ENCODE data around the gene IL17C. TPM values are rescaled to one million over a fixed set of nuclear protein-coding genes. Genes with fewer than 3 reads are reported as not detected.

Gene IL17C
- total and polyA plus RNA-seq, 10 of the 15 experiments (the other 5 are each of a cell fraction or from before 2014, with no cell fraction given): not detected

GRCh38 chr16:88688013-88688778 is 49.8 kb downstream of the IL17C start (continued):
- no peak for TF ChIP-seq ZNF622 (IDR thresholded peaks at IDR 0.05)
- no peak for TF ChIP-seq ESRRA (IDR thresholded peaks at IDR 0.05; ENCODE audit: low read length)
- no peak for TF ChIP-seq HDAC6 (IDR thresholded peaks at IDR 0.05; ENCODE audit: unreplicated experiment)

Other genes starting within 250 kb of the IL17C start
Only the 7 nearest of the 13 such genes appear.
- 8.6 and 12.5 TPM in 2 replicates for gene ZC3H18, start 68.2 kb upstream of the IL17C start, total RNA-seq (2014; rRNA removed)
- 14.9 and 15.9 TPM in 2 replicates for gene ZC3H18, start 68.2 kb upstream of the IL17C start, total RNA-seq (2014; rRNA removed; fragmentation: Illumina TruSeq; extraction: Trizol)
- 50.4 and 58.3 TPM in 2 replicates for gene ZC3H18, start 68.2 kb upstream of the IL17C start, total RNA-seq (2021)
- 5.5 and 8.5 TPM in 2 replicates for gene ZC3H18, start 68.2 kb upstream of the IL17C start, polyA plus RNA-seq (2011; rRNA removed)
- gene ZC3H18, start 68.2 kb upstream of the IL17C start, polyA plus RNA-seq (2014; fragmentation: Illumina TruSeq; extraction: Trizol): 14.7 and 29.0 TPM in 2 replicates
- gene ZC3H18, start 68.2 kb upstream of the IL17C start, polyA plus RNA-seq (2014; fragmentation: Nextera tagmentation; extraction: Ambion mirVana): 1 to 10 TPM; 1.0 to 3.2 TPM
- 29.1 and 37.5 TPM in 2 replicates for gene ZC3H18, start 68.2 kb upstream of the IL17C start, polyA plus RNA-seq (2014; rRNA removed)
- 10 to 100 TPM; 54.1 to 57.0 TPM for gene ZC3H18, start 68.2 kb upstream of the IL17C start, polyA plus RNA-seq (2016; fragmentation: Nextera tagmentation; extraction: Ambion mirVana)
- gene CYBA, start 12.5 kb downstream of the IL17C start, total RNA-seq (2014; rRNA removed): 531 and 598 TPM in 2 replicates
- gene CYBA, start 12.5 kb downstream of the IL17C start, total RNA-seq (2014; rRNA removed; fragmentation: Illumina TruSeq; extraction: Trizol): 114 and 132 TPM in 2 replicates
- 373 and 384 TPM in 2 replicates for gene CYBA, start 12.5 kb downstream of the IL17C start, total RNA-seq (2021)
- 29.3 and 78.7 TPM in 2 replicates for gene CYBA, start 12.5 kb downstream of the IL17C start, polyA plus RNA-seq (2011; rRNA removed)
- gene CYBA, start 12.5 kb downstream of the IL17C start, polyA plus RNA-seq (2014; fragmentation: Illumina TruSeq; extraction: Trizol): 7.9 and 53.2 TPM in 2 replicates
- gene CYBA, start 12.5 kb downstream of the IL17C start, polyA plus RNA-seq (2014; fragmentation: Nextera tagmentation; extraction: Ambion mirVana): under 1 TPM; 0.55 to 0.66 TPM
- gene CYBA, start 12.5 kb downstream of the IL17C start, polyA plus RNA-seq (2014; rRNA removed): 551 and 668 TPM in 2 replicates
- gene CYBA, start 12.5 kb downstream of the IL17C start, polyA plus RNA-seq (2016; fragmentation: Nextera tagmentation; extraction: Ambion mirVana): 100 to 1,000 TPM; 462 to 477 TPM
- gene MVD, start 24.5 kb downstream of the IL17C start, total RNA-seq (2014; rRNA removed): 101 and 104 TPM in 2 replicates
- 45.0 and 50.0 TPM in 2 replicates for gene MVD, start 24.5 kb downstream of the IL17C start, total RNA-seq (2014; rRNA removed; fragmentation: Illumina TruSeq; extraction: Trizol)
- 132 and 147 TPM in 2 replicates for gene MVD, start 24.5 kb downstream of the IL17C start, total RNA-seq (2021)
- gene MVD, start 24.5 kb downstream of the IL17C start, polyA plus RNA-seq (2011; rRNA removed): 15.5 and 41.4 TPM in 2 replicates
- 8.4 and 28.9 TPM in 2 replicates for gene MVD, start 24.5 kb downstream of the IL17C start, polyA plus RNA-seq (2014; fragmentation: Illumina TruSeq; extraction: Trizol)
- gene MVD, start 24.5 kb downstream of the IL17C start, polyA plus RNA-seq (2014; fragmentation: Nextera tagmentation; extraction: Ambion mirVana): 1 to 10 TPM; 5.0 to 6.8 TPM
- gene MVD, start 24.5 kb downstream of the IL17C start, polyA plus RNA-seq (2014; rRNA removed): 80.1 and 95.9 TPM in 2 replicates
- 10 to 100 TPM; 80.5 to 85.4 TPM for gene MVD, start 24.5 kb downstream of the IL17C start, polyA plus RNA-seq (2016; fragmentation: Nextera tagmentation; extraction: Ambion mirVana)
- gene SNAI3, start 47.9 kb downstream of the IL17C start, total RNA-seq (2014; rRNA removed): 4.7 and 6.5 TPM in 2 replicates
- 1.2 and 1.7 TPM in 2 replicates for gene SNAI3, start 47.9 kb downstream of the IL17C start, total RNA-seq (2014; rRNA removed; fragmentation: Illumina TruSeq; extraction: Trizol)
- 5.7 and 7.4 TPM in 2 replicates for gene SNAI3, start 47.9 kb downstream of the IL17C start, total RNA-seq (2021)
- 0.53 and 1.5 TPM in 2 replicates for gene SNAI3, start 47.9 kb downstream of the IL17C start, polyA plus RNA-seq (2011; rRNA removed)
- 0.10 and 1.4 TPM in 2 replicates for gene SNAI3, start 47.9 kb downstream of the IL17C start, polyA plus RNA-seq (2014; fragmentation: Illumina TruSeq; extraction: Trizol)
- under 1 TPM; 0.21 to 0.26 TPM for gene SNAI3, start 47.9 kb downstream of the IL17C start, polyA plus RNA-seq (2014; fragmentation: Nextera tagmentation; extraction: Ambion mirVana)
- 4.3 and 6.6 TPM in 2 replicates for gene SNAI3, start 47.9 kb downstream of the IL17C start, polyA plus RNA-seq (2014; rRNA removed)
- 1 to 10 TPM; 6.2 to 7.1 TPM for gene SNAI3, start 47.9 kb downstream of the IL17C start, polyA plus RNA-seq (2016; fragmentation: Nextera tagmentation; extraction: Ambion mirVana)
- gene RNF166, start 67.8 kb downstream of the IL17C start, total RNA-seq (2014; rRNA removed): 23.3 and 26.4 TPM in 2 replicates
- gene RNF166, start 67.8 kb downstream of the IL17C start, total RNA-seq (2014; rRNA removed; fragmentation: Illumina TruSeq; extraction: Trizol): 5.2 and 6.4 TPM in 2 replicates
- 24.5 and 29.8 TPM in 2 replicates for gene RNF166, start 67.8 kb downstream of the IL17C start, total RNA-seq (2021)
- 4.8 and 8.3 TPM in 2 replicates for gene RNF166, start 67.8 kb downstream of the IL17C start, polyA plus RNA-seq (2011; rRNA removed)
- 1.7 and 5.3 TPM in 2 replicates for gene RNF166, start 67.8 kb downstream of the IL17C start, polyA plus RNA-seq (2014; fragmentation: Illumina TruSeq; extraction: Trizol)
- gene RNF166, start 67.8 kb downstream of the IL17C start, polyA plus RNA-seq (2014; fragmentation: Nextera tagmentation; extraction: Ambion mirVana): 1 to 10 TPM in 1 of 2 experiments, under 1 TPM in 1; 0.48 to 1.3 TPM
- 32.8 and 35.2 TPM in 2 replicates for gene RNF166, start 67.8 kb downstream of the IL17C start, polyA plus RNA-seq (2014; rRNA removed)
- gene RNF166, start 67.8 kb downstream of the IL17C start, polyA plus RNA-seq (2016; fragmentation: Nextera tagmentation; extraction: Ambion mirVana): 10 to 100 TPM; 15.8 to 16.5 TPM
- gene CTU2, start 67.9 kb downstream of the IL17C start, total RNA-seq (2014; rRNA removed): 17.8 and 23.3 TPM in 2 replicates
- gene CTU2, start 67.9 kb downstream of the IL17C start, total RNA-seq (2014; rRNA removed; fragmentation: Illumina TruSeq; extraction: Trizol): 11.0 and 12.2 TPM in 2 replicates
- gene CTU2, start 67.9 kb downstream of the IL17C start, total RNA-seq (2021): 44.5 and 48.5 TPM in 2 replicates
- 6.8 and 13.2 TPM in 2 replicates for gene CTU2, start 67.9 kb downstream of the IL17C start, polyA plus RNA-seq (2011; rRNA removed)
- gene CTU2, start 67.9 kb downstream of the IL17C start, polyA plus RNA-seq (2014; fragmentation: Illumina TruSeq; extraction: Trizol): 1.5 and 5.6 TPM in 2 replicates
- gene CTU2, start 67.9 kb downstream of the IL17C start, polyA plus RNA-seq (2014; fragmentation: Nextera tagmentation; extraction: Ambion mirVana): 1 to 10 TPM in 1 of 2 experiments, under 1 TPM in 1; 0.32 to 4.0 TPM
- 31.2 and 38.9 TPM in 2 replicates for gene CTU2, start 67.9 kb downstream of the IL17C start, polyA plus RNA-seq (2014; rRNA removed)
- gene CTU2, start 67.9 kb downstream of the IL17C start, polyA plus RNA-seq (2016; fragmentation: Nextera tagmentation; extraction: Ambion mirVana): 10 to 100 TPM; 33.2 to 43.4 TPM
- 96.3 and 106 TPM in 2 replicates for gene PIEZO1, start 146.6 kb downstream of the IL17C start, total RNA-seq (2014; rRNA removed)
- gene PIEZO1, start 146.6 kb downstream of the IL17C start, total RNA-seq (2014; rRNA removed; fragmentation: Illumina TruSeq; extraction: Trizol): 21.8 and 30.6 TPM in 2 replicates
- 146 and 169 TPM in 2 replicates for gene PIEZO1, start 146.6 kb downstream of the IL17C start, total RNA-seq (2021)
- 15.2 and 28.0 TPM in 2 replicates for gene PIEZO1, start 146.6 kb downstream of the IL17C start, polyA plus RNA-seq (2011; rRNA removed)
- gene PIEZO1, start 146.6 kb downstream of the IL17C start, polyA plus RNA-seq (2014; fragmentation: Illumina TruSeq; extraction: Trizol): 17.0 and 39.9 TPM in 2 replicates
- 1 to 10 TPM; 1.3 to 7.2 TPM for gene PIEZO1, start 146.6 kb downstream of the IL17C start, polyA plus RNA-seq (2014; fragmentation: Nextera tagmentation; extraction: Ambion mirVana)
- 116 and 167 TPM in 2 replicates for gene PIEZO1, start 146.6 kb downstream of the IL17C start, polyA plus RNA-seq (2014; rRNA removed)
- gene PIEZO1, start 146.6 kb downstream of the IL17C start, polyA plus RNA-seq (2016; fragmentation: Nextera tagmentation; extraction: Ambion mirVana): 10 to 100 TPM; 31.1 to 35.6 TPM